Germinal center (tissue), 1 donor: ENCODE results near the gene CYGB.
"Not testable (repeated sequence)": the region's sequence is repeated elsewhere in the genome, so short reads cannot be mapped to it uniquely, and the experiment has no call there.

ENCODE experiments used
- DNase-seq: peaks from one replicate; pipeline ENCODE4 v3.0.0; 2012; ENCODE audit warnings: mixed read lengths, low spot score

CYGB gene

DNA sequence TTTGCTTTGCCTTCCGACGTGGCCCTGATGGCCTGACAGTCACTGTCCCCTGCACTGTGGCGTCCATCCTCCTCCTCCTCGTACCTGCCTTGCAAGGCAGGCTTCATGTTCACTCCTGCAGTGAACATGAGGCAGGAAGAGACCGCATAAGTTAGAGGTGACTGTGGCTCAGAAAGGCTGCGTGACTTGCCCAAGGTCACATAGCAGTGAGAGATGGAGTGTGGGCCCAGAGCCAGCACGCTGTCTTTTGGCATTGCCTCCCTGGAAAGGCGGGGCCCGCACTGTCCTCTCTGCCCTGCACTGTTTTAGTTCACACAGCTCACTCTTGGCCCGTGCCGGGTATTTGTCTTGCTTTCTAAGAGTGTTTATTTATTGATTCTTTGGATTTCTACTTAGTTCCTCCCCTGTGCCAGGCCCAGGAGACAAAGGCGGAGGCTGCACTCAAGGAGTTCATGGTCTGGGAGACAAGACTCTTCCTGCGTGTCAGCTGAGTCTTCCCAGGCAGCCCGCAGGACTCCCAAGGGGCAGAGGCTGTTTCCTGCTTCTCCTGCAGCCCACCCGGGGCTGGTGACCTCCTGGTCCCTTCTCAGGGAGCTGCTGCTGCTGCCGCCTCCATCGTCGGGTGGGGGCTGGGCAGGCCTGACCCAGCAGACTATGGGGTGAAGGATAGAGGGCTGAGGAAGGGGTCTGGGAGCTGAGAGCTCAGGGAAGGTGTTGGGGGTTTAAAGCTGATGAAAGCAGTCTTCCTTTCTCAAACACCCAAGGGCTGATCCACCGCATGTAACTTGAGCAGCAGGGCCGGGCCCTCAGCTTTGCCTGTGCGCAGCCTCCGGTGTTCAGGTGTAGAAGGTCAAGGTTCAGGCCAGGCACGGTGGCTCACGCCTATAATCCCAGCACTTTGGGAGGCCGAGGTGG is 12.7 kb downstream of the CYGB start:
- DNase-seq: no peak

DNA sequence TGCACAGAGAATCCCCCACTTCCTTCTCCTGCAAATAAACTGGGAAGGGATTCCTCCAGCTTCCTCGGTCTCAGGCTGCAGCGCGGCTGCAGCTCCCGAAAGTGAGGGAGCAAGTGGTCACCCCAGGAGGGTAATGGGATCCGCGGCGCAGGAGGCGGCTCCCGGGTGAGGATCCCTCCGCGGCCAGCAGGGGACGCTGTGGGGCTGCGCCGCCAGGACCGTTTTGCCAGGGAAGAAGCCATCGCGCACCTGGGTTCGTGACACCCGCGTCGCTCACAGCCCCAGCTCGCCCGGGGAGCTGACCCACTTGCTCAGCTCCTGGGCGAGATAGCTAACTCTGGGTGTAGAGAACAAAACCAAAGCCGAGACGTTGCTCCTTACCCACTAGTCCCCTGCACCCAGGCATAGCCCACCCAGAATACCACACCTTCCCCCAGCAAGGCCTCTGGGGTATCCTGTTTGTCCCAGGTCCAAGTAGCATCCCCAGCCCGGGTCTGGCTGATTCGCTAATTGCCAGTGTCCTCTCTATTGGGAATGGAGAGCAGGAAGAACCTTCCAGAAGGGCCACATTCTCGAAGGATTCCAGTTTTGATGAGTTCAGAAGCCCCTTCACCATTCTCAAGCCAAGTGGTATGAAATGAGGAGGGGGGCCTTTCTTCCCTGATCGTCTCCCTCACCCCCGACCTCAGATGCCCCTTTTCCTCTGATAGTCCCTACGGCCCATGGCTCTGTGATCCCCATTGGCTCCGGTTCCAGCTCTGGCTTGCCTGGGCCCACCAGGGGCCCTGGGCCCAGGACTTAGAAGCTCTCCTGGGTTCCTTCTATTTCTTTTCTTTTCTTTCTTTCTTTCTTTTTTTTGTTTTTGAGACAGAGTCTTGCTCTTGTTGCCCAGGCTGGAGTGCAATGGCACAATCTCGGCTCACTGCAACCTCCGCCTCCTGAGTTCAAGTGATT is 14.1 kb downstream of the CYGB start:
- DNase-seq: peak; percentile 83

DNA sequence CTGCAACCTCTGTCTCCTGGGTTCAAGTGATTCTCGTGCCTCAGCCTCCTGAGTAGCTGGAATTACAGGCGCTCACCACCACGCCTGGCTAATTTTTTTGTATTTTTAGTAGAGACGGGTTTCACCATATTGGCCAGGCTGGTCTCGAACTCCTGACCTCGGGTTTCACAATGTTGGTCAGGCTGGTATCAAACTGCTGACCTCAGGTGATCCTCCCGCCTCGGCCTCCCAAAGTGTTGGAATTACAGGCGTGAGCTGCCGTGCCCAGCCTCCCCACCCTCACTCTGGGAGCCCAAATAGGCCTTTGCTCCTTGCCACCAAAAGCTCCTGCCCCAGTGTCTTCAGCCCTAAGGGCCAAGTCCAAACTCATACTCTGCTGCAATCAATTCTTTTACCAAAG is 15.8 kb downstream of the CYGB start:
- DNase-seq: not testable (repeated sequence)

DNA sequence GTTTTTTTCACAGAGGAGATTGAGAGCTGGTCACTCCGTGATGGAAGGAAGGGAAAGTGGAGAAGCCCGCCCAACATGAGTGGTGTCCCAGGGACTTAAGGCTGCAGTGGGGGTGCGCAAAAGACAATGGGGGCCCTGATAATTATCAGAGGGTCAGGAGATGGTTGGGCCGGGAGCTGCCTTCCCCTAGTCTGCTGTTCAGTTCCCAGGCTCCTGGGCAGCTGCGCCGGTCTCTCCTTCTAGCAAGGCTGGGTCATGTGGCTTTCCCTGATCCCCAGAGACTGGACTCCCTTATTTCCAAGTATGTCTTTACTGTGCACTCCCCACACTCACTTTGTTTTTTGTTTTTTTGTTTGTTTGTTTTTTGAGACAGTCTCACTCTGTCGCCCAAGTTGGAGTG is 16.2 kb downstream of the CYGB start:
- DNase-seq: no peak

DNA sequence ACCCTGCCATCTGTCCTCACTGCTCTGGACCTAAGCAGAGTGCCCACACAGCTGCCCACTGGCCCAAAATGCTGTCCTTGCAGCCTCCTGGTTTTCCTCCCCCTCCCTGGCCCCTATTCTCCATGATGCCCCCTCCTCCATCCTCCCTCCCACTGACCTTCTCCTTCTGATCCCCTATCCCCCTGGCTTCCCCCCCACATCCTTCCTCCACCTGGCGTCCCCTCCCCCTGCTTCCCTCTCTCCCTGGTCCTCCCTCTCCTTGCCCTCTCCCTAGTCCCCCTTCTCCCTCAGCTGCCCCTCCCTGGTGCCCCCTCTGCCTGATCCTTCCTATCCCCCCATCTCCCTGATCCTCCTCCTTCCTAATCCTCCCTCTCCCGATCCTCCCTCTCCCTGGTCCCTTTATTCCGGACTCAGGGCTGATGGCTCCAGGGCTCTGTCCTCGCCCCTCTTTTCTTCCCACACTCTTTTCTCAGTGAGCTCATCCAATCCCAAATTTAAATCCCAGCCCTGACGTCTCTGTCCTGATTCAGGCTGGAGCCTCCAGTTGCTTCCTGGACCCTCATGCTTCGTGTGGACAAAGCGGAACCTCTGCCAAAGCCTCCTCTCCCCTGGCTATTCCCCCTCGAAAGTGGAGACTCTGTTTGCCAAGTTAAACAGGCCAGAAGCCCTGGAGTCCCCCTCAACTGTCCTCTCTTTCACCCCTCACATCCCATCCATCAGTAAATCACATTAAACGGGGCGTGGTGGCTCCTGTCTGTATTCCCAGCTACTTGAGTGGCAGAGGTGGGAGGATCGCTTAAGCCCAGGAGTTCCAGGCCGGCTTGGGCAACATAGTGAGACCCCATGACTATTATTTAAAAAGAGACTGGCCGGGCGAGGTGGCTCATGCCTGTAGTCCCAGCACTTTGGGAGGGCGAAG is 18.2 kb downstream of the CYGB start:
- no peak for DNase-seq

DNA sequence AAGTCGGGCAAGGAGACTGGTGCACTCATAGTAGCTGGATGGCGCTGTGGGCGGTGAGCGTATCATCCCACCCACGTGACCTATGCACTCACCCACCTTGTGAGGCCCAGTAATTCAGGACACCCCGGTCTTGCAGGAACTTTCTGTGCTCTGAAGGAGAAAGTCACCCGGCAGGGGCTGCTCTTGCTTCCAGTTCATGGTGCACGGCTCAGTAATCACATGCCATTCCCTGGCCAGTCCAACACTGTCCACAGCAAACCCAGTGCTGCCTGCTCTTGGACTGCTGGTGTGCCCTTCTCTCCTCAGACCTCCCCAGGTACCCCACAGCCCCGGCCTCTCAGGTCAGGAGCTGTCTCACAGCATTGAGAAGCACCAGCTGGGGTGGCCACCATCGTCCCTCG is 19.9 kb downstream of the CYGB start:
- no peak for DNase-seq

DNA sequence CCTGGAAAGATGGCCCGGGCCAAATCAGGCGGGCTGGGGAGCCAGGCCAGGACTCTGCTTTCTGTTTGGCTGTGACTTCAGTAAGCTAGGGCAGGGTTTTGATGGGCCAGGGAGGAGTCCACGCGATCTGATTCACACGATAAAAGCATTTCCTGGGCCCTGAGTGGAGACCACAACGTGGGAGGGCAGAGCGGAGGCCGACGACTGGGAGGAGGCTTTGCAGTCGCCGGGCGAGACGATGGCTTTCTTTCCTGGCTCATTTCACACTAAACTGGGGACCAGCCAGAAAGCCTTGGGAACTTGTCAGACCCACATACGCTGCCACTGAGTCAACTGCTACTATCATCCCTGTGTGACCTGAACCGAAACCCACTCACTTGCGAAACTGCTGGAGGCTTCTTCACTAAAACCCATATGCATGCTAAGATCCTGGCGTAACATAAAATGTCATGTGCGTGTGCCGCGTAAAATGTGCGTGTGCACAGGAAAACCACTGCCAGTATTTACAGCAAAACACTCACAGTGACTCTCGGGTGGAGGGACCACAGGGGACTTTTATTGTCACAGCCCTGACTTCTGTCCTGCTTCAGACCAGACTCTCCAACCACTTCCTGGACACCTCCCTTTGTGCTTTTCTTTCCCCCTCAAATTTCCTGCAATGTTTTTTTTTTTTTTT is 22.1 kb downstream of the CYGB start:
- DNase-seq: no peak

DNA sequence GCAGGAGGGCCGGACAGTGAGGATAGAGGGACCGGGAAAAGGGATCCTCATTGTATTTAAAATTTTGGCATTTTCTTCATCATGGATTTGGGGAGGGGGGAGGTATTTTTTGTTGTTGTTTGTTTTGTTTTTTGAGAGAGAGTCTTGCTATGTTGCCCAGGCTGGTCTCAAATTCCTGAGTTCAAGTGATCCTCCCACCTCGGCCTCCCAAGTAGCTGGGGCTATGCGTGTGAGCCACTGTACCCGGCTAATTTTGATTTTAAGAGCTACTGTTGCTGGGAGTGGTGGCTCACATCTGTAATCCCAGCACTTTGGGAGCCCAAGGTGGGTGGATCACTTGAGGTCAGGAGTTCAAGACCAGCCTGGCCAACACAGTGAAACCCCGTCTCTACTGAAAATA is 23.2 kb downstream of the CYGB start:
- DNase-seq: not testable (repeated sequence)

DNA sequence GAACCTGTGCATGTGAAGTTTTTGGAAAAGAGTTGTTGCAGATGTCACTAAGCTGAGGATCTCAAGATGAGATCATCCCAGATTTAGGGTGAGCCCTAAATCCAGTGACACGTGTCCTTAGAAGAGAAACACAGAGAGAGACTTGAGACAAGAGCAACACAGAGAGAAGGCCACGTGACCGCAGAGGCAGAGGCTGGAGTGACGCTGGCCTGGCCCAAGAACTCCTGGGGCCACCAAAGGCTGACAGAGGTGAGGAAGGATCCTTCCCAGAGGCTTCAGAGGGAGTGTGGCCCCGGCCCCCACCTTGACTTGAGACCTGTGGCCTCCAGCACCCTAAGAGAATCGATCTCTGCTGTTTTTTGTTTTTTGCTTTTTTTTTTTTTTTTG is 24.2 kb downstream of the CYGB start:
- DNase-seq: no peak

DNA sequence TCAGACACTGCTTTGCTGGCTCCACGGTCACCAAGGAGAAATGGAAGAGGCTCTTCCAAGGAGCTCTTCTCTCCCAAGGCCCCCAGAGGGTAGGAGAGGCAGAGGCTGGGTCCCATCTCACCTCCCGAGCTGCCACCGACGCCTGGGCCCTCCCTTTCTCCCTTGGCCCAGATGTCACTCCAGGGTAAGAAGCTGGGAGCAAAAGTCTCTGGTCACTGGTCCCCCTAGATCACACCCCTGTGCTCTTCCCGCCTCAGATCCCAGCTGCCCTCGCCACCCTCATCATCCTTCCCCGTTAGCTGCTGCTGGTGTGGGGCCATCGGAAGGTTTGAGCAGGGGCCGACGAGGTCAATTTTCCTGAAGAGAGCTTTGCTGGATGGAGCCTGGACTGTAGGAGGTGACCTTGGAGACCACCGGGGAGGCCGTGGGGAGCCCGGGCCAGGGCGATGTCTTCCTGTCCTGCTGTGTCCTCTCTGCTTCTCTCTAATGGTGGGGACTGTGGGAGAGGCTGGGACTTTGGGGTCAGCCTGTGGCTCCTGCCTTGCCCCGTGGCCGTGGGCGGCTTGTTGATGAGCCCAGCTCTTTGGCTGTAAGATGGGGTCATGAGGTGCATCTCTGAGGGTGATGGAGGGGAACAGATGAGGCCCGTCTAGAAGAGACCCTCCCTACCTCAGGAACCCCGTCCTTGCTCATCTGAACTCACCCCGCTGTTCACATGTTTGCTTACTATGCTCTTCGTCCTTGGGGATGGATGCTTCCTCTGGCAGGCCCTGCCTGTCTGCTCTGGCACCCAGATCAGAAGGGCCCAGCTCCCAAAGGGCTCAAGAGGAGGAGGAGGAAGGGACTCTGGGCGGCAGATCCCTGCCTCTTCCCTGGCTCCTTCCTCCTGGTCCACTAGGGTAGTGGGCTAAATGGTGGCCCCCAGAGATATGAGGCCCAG is 24.9 kb downstream of the CYGB start:
- no peak for DNase-seq

DNA sequence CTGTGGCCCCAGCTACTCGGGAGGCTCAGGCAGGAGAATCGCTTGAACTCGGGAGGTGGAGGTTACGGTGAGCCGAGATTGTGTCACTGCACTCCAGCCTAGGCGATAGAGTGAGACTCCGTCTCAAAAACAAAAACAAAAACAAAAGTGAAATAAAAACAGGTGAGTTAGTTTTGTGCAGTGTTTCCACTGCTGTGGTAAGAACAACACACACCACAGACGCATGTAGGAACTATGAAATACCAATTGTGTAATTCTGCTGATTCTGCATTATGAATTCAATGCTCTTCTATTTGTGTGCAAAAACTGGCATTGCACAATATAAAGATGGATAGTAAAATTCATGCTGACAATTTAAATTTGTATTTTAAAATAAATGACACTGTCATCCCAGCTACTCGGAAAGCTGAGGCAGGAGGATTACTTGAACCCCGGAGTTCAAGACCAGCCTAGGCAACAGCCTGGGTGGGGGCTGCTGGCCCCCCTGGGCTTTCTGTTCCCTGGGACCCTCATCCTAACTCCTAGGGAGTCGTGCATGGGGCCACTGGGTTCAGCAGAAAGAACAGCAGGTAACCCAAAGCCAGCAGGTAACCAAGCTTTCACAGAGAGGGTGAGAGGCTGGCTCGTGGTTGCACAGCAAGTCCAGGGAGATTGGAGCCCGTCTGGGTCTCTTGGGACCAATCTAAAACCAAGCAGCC is 25.7 kb downstream of the CYGB start:
- DNase-seq: no peak

DNA sequence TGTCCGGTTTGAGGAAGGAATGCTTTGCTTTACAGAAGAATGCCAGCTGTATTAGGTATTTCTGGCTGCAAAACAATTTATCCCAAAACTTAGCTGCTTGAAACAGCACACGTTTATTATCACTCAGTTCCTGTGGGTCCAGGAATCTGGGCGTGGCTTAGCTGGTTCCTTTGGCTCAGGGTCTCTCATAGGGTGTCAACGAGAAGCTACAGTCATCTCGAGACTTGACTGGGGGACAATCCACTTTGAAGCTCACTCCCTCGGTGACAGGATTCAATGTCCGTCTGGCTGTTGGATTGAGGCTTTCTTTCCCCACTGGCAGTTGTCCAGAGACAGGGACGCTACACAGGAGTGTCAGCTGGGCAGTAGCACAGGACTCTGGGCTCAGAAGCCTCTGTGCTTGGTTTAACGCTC is 26.7 kb downstream of the CYGB start:
- no peak for DNase-seq

DNA sequence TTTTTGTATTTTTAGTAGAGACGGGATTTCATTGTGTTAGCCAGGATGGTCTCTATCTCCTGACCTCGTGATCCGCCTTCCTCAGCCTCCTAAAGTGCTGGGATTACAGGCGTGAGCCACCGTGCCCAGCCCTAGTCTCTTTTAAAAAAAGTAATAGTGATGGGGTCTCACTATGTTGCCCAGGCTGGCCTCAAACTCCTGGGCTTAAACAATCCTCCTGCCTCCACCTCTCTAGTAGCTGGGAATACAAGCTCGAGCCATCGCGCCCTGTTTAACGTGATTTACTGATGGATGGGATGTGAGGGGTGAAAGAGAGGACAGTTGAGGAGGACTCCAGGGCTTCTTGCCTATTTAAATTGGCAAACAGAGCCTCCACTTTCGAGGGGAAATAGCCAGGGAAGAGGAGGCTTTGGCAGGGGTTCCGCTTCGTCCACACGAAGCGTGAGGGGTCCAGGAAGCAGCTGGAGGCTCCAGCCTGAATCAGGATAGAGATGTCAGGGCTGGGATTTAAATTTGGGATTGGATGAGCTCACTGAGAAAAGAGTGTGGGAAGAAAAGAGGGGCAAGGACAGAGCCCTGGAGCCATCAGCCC is 28.9 kb downstream of the CYGB start:
- not testable (repeated sequence) for DNase-seq

DNA sequence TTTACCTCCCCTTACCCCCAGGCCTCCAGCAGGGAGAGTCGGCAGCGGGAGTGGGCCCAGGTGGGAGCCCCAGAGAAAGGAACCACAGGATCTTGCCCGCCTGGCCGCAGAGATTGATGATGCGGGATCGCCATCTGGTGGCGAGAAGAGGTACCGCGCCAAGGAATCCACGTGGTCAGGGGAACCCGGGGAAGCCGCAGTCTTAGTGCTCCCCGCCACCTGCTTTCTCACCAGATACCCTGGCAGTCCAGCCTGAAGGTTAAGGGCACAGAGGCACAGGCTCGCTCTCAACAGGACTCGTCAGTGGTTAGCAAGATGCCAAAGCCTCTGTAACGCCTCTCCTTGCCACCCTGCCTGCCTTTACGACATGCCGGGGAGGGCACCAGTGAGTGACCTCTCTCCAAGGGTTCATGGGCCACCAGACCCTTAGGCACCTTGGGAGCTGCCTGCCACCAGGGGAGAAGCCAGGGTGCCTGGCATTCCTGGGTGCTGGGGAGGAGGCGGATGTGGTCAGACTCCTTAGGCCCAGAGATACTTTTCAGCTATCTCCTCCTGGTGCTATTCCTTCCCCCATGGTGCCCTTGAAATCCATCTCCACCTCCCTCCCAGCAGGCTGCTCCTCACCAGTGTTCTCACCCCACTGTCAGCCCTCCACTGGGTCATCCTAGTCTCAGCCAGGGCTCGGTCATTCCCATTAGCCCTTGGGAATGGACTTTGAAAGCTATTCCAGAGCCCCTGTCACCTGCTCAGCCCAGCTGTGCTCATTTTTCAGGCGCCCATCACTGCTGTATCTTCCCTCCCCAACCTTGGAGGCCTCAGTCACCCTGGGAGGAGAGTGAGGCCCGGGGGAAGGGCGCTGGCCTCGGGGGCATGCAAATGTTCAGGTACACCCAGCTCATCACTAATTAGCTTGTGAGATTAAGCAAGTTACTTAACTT is 30.8 kb downstream of the CYGB start:
- DNase-seq: peak; percentile 84

DNA sequence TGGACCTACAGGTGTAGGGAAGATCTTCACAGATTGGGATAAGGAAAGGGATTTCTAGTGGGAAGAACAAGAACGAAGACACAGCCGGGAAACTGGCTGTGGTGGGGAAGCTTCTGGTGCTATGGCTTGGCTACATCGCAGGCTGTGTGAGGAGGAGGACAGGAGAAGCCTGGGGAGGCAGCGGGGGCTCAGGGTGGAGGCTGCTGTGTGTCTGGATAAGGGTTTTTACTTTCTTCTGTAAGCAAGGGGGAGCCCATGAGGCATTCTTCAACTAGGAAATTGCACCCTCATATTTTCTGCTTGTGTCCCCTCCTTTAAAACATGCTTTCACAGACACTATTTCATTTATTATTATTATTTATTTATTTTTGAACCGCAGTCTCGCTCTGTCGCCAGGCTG is 33.4 kb downstream of the CYGB start:
- peak; percentile 36 for DNase-seq

DNA sequence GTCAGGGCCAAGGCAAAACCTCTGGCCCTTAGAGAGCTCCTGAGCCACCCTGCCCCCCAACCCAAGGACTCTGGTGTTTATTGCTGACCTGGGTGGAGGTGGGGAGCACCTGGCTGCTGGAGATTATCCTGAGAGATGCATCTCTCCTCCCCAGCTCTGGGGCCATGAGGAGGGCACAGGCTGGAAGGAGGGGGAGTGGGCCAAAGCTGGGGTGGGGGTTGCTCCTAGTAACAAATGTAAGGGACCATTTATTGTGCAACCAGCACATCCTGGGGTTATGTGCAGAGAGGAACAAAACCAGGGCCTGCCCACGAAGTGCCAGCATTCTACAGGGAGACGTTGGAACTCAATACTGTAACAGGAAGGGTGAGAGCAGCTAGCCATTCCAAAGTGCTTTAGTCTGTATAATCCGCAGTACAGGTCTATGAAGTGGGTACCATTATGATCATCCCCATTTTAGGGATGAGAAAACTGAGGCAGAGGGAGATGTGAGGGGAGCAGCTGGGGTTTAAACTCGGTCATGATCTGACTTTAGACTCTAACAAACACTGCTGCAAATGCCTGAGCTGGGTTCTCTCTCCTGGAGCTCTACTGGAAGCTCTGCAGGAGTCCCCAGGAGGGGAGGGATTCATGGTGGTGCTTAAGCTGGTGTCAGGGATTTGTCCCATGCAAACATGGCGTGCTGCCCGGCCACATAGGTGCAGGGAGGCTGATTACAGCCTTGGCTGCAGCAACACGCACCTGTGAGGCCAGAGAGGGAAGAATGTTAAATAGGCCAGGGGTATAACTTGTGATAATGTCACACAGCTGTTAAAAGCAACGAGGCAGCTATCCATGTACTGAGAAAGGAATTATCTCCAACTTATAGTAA is 34.9 kb downstream of the CYGB start:
- no peak for DNase-seq

DNA sequence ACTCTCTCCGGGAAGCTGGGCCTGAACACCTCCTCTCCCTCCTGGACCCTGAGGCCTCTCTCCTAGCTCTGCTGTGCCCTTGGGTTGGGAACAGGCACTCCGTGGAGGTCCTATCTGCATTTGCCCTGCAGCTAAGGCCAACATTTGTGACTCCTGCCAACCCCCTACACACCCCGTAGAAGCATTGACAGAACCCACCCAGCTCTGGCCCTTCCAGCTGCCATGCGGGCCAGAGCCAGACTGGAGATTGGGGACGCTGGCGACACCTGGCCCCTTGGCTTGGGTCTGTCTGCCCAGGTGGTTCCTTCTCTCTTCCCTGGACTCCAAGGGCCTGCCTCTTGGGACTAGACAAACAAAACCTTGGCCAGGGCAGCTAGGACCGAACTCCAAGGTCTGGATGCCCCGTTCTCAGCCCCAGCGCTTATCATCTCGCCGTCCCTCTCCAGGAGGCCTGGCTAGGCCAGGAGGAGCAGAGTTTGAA is 35.6 kb downstream of the CYGB start:
- no peak for DNase-seq
